GM13977 (cell line): ENCODE measurements around the gene LOXL4.

ENCODE experiments used
- DNase-seq: peaks from one replicate; pipeline ENCODE4 v3.0.0; 2012; ENCODE audit warnings: low spot score
- in situ Hi-C: fragments of 300-500 bp; cut with MboI; formaldehyde crosslinking; loops from one replicate; pipeline ENCODE4 v1.12.0; 2022; ENCODE audit warnings: low sequenced_read_pairs, low pct_unique_long_range_greater_than_20kb, mixed read lengths, inconsistent platforms; ENCODE audit not compliant: unreplicated experiment
- TF ChIP-seq, protein P1 (sequence below): IDR thresholded peaks from 2 replicates; pipeline ENCODE4 v1.5.1; 2012; ENCODE audit warnings: mild to moderate bottlenecking, control low read depth; ENCODE audit not compliant: insufficient read depth; ENCODE audit errors: extremely low read depth, missing control alignments

The LOXL4 gene

DNA sequence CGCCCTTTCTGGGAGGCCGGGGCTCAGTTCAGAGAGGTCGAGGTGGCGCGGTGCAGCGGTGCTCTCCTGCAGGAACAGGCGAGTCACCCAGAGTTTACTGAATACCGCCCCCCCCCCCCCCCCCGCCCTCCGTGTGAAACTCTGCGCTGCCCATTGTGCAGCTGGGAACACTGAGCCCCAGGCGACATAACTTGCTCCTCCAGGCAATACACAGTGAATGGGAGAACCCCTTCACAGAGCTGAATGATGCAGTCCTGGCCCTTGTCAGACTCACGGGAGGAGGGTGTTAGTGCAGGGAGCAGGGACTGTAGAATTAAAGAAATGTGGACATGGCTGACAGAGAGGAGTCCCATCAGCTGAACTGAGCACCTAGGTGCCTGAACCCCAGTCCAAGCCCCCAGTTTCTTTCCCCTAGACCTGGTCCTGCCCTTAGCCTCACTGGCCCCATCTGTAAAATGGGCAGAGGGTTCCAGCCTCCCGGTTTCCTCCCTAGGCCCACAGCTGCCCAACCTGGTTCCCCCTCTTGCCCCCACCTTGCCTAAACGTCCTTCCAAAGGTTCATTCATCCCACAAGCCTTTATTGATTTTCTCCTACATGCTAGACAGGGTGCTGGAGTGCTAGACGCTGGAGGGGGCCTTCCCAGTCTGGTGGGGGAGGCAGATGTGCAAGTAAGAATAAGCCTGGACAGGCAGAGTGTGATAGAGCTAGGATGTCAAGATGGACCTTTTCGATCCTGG is 869 bp upstream of the LOXL4 start:
- DNase-seq: peak; percentile 66
- in situ Hi-C loops: no loop called here
- TF ChIP-seq, protein P1, sequence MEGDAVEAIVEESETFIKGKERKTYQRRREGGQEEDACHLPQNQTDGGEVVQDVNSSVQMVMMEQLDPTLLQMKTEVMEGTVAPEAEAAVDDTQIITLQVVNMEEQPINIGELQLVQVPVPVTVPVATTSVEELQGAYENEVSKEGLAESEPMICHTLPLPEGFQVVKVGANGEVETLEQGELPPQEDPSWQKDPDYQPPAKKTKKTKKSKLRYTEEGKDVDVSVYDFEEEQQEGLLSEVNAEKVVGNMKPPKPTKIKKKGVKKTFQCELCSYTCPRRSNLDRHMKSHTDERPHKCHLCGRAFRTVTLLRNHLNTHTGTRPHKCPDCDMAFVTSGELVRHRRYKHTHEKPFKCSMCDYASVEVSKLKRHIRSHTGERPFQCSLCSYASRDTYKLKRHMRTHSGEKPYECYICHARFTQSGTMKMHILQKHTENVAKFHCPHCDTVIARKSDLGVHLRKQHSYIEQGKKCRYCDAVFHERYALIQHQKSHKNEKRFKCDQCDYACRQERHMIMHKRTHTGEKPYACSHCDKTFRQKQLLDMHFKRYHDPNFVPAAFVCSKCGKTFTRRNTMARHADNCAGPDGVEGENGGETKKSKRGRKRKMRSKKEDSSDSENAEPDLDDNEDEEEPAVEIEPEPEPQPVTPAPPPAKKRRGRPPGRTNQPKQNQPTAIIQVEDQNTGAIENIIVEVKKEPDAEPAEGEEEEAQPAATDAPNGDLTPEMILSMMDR: no peak

DNA sequence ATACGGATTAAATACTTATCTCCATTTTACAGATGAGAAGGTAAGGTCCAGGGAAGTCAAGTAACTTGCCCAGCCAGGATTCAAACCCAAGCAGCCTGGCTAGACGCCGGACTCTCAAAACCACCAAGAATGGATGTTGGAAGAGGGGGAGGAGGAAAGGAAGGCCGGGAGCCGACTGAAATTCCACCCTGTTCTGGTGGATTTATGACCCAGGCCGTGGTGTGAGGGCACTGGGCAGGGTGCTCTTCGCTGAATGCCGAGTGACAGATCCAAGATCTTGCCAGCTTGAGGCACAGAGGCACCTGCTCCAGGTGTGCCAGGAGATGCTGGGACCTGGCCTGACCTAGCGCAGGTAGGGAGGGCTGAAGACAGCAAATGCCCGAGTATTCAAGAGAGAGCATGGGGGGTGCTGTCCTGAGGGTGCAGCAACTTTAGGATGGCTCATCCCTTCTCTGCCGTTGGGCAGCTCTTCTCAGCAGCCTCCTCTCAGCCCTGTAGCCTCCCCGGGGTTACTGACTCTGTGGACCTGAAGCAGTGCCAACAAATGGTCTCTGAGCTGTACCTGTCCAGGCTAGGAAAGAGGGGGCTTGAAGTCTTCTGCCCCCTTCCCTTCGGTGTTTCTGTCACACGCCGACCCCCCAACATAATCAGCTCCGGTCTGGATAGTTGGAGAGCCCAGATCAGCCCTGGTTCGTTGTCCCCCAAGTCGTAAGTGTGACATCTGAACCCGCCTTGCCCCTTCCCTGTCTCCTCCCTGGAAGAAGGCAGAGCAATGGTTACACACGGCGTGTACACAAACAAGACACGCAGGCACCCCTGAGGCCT is 713 bp downstream of the LOXL4 start:
- in situ Hi-C loops: no loop called here
- TF ChIP-seq, protein P1: no peak
- no peak for DNase-seq

DNA sequence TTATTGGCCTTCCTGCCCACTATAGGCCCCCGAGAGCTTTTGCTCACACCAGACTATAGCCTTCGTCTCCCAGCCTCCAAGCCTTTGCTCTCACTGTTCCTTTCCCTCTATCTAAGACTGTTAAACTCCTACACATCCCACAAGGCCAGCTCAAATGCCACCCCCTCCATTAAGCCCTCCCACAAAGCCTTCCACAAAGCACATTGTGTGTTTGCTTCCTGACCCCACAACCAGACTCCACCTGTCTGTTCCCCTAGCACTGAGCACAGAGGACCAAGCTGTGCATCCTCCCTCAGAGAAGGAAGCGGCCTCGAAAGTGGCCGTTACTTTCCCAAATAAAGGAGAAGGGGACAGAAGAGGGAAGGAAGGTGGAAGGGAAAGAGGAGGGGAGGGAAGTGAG is 1.3 kb downstream of the LOXL4 start:
- in situ Hi-C loops: no loop called here
- TF ChIP-seq, protein P1: no peak
- no peak for DNase-seq

DNA sequence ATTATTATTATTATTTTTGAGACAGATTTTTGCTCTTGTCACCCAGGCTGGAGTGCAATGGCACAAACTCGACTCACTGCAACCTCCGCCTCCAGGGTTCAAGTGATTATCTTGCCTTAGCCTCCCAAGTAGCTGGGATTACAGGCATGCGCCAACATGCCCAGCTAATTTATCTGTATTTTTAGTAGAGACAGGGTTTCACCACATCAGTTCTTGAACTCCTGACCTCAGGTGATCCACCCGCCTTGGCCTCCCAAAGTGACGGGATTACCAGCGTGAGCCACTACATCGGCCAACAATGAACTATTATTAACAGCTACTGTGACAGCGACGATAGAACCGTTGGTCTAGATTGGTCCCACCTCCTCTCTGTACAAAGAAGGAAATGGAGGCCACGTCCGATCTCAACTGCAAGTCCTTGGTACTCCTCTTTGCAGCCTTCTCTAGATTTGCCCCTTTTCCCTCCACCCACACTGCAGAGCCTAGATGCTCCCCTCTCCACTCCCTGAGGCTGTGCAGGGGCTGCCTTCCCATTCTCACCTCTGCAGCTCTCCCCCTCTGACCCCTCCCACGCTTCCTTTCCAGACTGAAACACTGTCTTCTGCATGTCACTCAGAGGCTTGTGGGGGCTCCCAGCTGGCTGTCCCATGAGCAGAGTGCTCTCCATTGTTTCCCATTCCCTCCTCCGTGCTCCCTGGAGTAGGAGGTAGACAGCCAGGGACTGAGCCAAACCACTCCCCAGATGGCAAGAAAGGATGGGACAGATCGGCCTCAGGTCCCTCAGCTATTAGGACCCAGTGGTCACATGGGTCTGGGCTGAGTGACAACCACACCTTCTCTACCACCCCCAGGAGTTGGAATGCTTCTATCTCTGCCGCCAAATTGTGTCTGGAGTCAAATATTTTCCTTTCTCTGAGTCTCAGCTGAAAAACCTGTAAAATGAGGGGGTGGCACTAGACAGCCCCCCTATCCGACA is 2.3 kb downstream of the LOXL4 start:
- TF ChIP-seq, protein P1: no peak
- in situ Hi-C loops: no loop called here

DNA sequence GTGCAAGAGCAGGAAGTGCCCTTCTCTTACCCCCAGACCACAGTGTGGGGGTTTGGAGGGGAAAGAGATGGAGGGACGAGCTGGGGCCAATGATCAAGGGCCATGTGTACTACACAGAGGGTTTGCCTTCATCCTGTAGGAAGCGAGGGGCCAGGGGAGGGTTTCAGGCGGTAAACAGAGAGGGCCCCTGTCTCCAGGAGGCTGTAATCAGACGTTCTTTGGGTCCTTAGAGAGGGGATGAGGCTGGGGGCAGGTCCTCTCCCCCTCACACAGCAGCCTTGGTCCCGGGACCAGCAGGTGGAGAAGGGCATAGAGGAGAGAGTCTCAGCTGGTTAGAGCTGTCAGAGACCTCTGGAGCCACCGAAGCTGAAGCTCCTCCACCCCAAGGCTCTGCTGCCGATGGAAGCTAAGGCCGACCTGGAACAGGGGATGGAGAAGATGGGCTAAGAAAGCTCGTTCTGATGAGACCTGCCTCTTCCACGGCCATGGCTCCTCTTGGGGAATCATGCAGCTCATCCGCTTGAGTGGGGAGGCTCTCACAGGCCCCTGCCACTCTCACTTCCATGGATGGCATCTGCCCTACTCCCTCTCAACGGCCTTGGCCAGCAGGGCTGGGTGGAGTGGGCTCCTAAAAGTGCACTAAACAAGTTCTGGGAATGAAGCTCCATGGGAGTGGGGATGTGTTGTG is 3.5 kb downstream of the LOXL4 start:
- in situ Hi-C loops: no loop called here
- no peak for DNase-seq
- TF ChIP-seq, protein P1: no peak

More for the DNA sequence above, 2.3 kb downstream of the LOXL4 start:
- DNase-seq: no peak
